GM12891 (cell line): ENCODE data around the gene BCL2.

ENCODE experiments used
- PAX5 ChIP-seq: IDR thresholded peaks from 2 replicates; pipeline ENCODE4 v1.6.1; 2011; ENCODE audit warnings: low read length, moderate library complexity, mild to moderate bottlenecking; ENCODE audit not compliant: insufficient read depth, severe bottlenecking
- POLR2A ChIP-seq: IDR thresholded peaks from 2 replicates; pipeline ENCODE4 v1.6.1; 2011; ENCODE audit warnings: low read depth, low read length, control low read depth
- POLR2AphosphoS5 ChIP-seq: IDR thresholded peaks from 2 replicates; pipeline ENCODE4 v1.6.1; 2011; ENCODE audit warnings: low read depth, low read length, control low read depth
- SPI1 ChIP-seq: IDR thresholded peaks from 2 replicates; pipeline ENCODE4 v1.6.1; 2011; ENCODE audit warnings: low read depth, low read length, control low read depth
- TAF1 ChIP-seq: IDR thresholded peaks from 2 replicates; pipeline ENCODE4 v1.6.1; 2011; ENCODE audit warnings: low read depth, low read length, control low read depth

DNA sequence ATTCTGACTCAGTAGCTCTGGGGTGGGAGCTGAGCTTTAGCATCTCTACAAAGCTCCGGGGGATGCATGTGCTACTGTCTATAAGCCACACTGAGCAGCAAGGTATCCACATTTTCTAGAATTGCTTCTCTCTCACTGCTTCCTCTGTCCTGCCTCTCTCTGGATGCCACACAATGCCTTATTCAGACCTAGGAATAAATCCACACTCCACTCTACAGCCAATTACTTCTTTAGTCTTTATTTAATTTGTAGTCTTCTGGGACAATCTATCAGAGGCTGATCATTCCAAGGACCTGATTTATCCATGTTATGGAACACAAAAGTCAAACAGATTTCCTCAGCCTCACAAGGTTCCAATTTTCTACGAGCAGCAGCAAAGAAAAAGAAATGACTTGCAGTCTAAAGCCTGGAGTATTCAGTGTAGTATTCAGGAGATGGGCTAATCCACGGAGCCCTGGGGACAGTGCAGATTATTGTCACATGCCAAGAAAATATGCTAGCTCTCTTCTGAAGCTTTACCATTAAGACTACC, 4.4 kb downstream of the BCL2 start:
- TF ChIP-seq POLR2A (no peak), TAF1 (no peak), PAX5 (no peak), POLR2AphosphoS5 (no peak; the same call in 1 of the 2 replicates), SPI1 (no peak)
